ENCODE data around the gene SHROOM3.

- no peak for TF ChIP-seq GATA2 (IDR thresholded peaks at IDR 0.05; ENCODE audit: low read depth, low read length)
- no peak for TF ChIP-seq GATA3 (IDR thresholded peaks at IDR 0.05; ENCODE audit: low read depth, low read length)
Observed at GRCh38 chr4:76641351-76641750, 206.3 kb downstream of the SHROOM3 start.

All from SH-SY5Y (cell line).